ENCODE data around the gene MAP3K12. TPM values are rescaled to one million over a fixed set of nuclear protein-coding genes. Genes with fewer than 3 reads are reported as not detected.

MAP3K12 gene
- total RNA-seq, 2 donors from 2014 or later, result 9.1 to 9.7 TPM

Other genes with a start within 250 kb of the MAP3K12 start
- gene ESPL1, start 231.2 kb downstream of the MAP3K12 start, total RNA-seq, result 1 to 10 TPM in 1 of 2 donors, under 1 TPM in 1; 0.58 to 1.3 TPM
- gene PFDN5, start 203.9 kb downstream of the MAP3K12 start, total RNA-seq, result 100 to 1,000 TPM; 345 to 377 TPM
- gene MYG1, start 199.8 kb downstream of the MAP3K12 start, total RNA-seq, result 10 to 100 TPM; 35.0 to 37.0 TPM
- 10 to 100 TPM; 35.7 to 40.3 TPM for gene AAAS, start 177.8 kb downstream of the MAP3K12 start, total RNA-seq
- gene SP7, start 163.1 kb downstream of the MAP3K12 start, total RNA-seq, result not detected
- gene SP1, start 119.3 kb downstream of the MAP3K12 start, total RNA-seq, result 10 to 100 TPM; 31.3 to 33.4 TPM
- gene AMHR2, start 75.6 kb downstream of the MAP3K12 start, total RNA-seq, result under 1 TPM in 1 of 2 donors, not detected in 1; 0.34 TPM
- 10 to 100 TPM; 73.5 to 90.2 TPM for gene PRR13, start 57.7 kb downstream of the MAP3K12 start, total RNA-seq
- 100 to 1,000 TPM; 504 to 545 TPM for gene PCBP2, start 47.4 kb downstream of the MAP3K12 start, total RNA-seq
- gene TARBP2, start 1.8 kb upstream of the MAP3K12 start, total RNA-seq, result 10 to 100 TPM; 12.5 to 15.3 TPM
- not detected for gene NPFF, start 8.0 kb upstream of the MAP3K12 start, total RNA-seq
- 10 to 100 TPM; 30.1 to 34.7 TPM for gene ATF7, start 126.9 kb upstream of the MAP3K12 start, total RNA-seq
- gene ATP5MC2, start 176.6 kb upstream of the MAP3K12 start, total RNA-seq, result 100 to 1,000 TPM; 416 TPM
- 100 to 1,000 TPM; 141 to 160 TPM for gene CALCOCO1, start 228.0 kb upstream of the MAP3K12 start, total RNA-seq